HepG2 (cell line): ENCODE results near the gene PDZD2. TPM values are rescaled to one million over a fixed set of nuclear protein-coding genes. Genes with fewer than 3 reads are reported as not detected.

ENCODE experiments used
- CREM ChIP-seq, 2 experiments: sonication (generic) in 1 of 2; formaldehyde crosslinking in 1 of 2; IDR thresholded peaks; 2 replicates each; pipeline versions ENCODE4 v1.4.0 to v1.6.1; 2016 to 2020; ENCODE audit warnings: antibody characterized with exemption in 1 of 2, mild to moderate bottlenecking in 1 of 2, missing genetic modification reagents in 1 of 2
- NR2F6 ChIP-seq, 2 experiments: IDR thresholded peaks; 2 replicates each; pipeline ENCODE4 v1.6.1; 2016; ENCODE audit warnings: antibody characterized with exemption in 1 of 2, mild to moderate bottlenecking in 1 of 2
- ZNF260 ChIP-seq: sonication (generic); formaldehyde crosslinking; IDR thresholded peaks from 2 replicates; pipeline ENCODE4 v1.4.0; 2020; ENCODE audit warnings: missing genetic modification reagents, low read depth, mild to moderate bottlenecking, borderline replicate concordance
- ZNF556 ChIP-seq: sonication (generic); formaldehyde crosslinking; IDR thresholded peaks from 2 replicates; pipeline ENCODE4 v1.4.0; 2020; ENCODE audit warnings: mild to moderate bottlenecking, missing genetic modification reagents, borderline replicate concordance
- polyA plus RNA-seq, 8 experiments: library from polyadenylated mRNA; depleted of rRNA in 3 of 8; stranded (reverse) in 7 of 8; unstranded in 1 of 8; fragments of >200 nt; fragmentation: Illumina TruSeq in 4 of 8; extraction: Trizol in 4 of 8; gene quantifications; 2 replicates each; pipeline versions ENCODE4 v1.2.1 to v1.2.3, GENCODE V29; 2011 to 2016; ENCODE audit warnings: low read depth in 4 of 8, missing spikeins in 1 of 8, mixed read lengths in 1 of 8; ENCODE audit not compliant: insufficient read depth in 1 of 8
- total RNA-seq, 5 experiments: library from RNA; depleted of rRNA; stranded (reverse); fragments of >200 nt; fragmentation: Illumina TruSeq; extraction: Trizol; gene quantifications; 2 replicates each; pipeline ENCODE4 v1.2.3, GENCODE V29; 2016; ENCODE audit warnings: low read depth in 1 of 5
- TF ChIP-seq, protein P1 (sequence below): sonication (generic); formaldehyde crosslinking; IDR thresholded peaks from 2 replicates; pipeline ENCODE4 v1.5.0; 2020; ENCODE audit warnings: mild to moderate bottlenecking, missing genetic modification reagents, borderline replicate concordance
- TF ChIP-seq, protein P2 (sequence below): sonication (generic); formaldehyde crosslinking; IDR thresholded peaks from 2 replicates; pipeline ENCODE4 v1.5.1; 2020; ENCODE audit warnings: missing genetic modification reagents, mild to moderate bottlenecking, borderline replicate concordance
- TF ChIP-seq, protein P3 (sequence below): sonication (generic); formaldehyde crosslinking; IDR thresholded peaks from 2 replicates; pipeline ENCODE4 v1.5.0; 2020; ENCODE audit warnings: missing genetic modification reagents
- TF ChIP-seq, protein P4 (sequence below): sonication (generic); formaldehyde crosslinking; IDR thresholded peaks from 2 replicates; pipeline ENCODE4 v1.8.1; 2023; ENCODE audit warnings: mild to moderate bottlenecking, missing genetic modification reagents
- TF ChIP-seq, protein P5 (sequence below): sonication (generic); formaldehyde crosslinking; IDR thresholded peaks from 2 replicates; pipeline ENCODE4 v1.5.0; 2020; ENCODE audit warnings: mild to moderate bottlenecking, missing genetic modification reagents
- TF ChIP-seq, protein P6 (sequence below): sonication (generic); formaldehyde crosslinking; IDR thresholded peaks from 2 replicates; pipeline ENCODE4 v1.9.0; 2021; ENCODE audit warnings: missing genetic modification reagents, mild to moderate bottlenecking, borderline replicate concordance

The PDZD2 gene
- total and polyA plus RNA-seq, 2 of the 13 experiments (the other 11 are each of a cell fraction or from before 2014, with no cell fraction given), result 0.04 TPM; not detected in 1

DNA sequence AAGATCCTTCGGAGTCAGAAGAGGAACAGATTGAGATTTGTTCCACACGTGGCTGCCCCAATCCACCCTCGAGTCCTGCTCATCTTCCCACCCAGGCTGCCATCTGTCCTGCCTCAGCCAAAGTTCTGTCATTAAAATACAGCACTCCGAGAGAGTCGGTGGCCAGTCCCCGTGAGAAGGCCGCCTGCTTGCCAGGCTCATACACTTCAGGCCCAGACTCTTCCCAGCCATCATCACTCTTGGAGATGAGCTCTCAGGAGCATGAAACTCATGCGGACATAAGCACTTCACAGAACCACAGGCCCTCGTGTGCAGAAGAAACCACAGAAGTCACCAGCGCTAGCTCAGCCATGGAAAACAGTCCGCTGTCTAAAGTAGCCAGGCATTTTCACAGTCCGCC lies 449.3 kb downstream of the PDZD2 start (continued):
- TF ChIP-seq, protein P1, sequence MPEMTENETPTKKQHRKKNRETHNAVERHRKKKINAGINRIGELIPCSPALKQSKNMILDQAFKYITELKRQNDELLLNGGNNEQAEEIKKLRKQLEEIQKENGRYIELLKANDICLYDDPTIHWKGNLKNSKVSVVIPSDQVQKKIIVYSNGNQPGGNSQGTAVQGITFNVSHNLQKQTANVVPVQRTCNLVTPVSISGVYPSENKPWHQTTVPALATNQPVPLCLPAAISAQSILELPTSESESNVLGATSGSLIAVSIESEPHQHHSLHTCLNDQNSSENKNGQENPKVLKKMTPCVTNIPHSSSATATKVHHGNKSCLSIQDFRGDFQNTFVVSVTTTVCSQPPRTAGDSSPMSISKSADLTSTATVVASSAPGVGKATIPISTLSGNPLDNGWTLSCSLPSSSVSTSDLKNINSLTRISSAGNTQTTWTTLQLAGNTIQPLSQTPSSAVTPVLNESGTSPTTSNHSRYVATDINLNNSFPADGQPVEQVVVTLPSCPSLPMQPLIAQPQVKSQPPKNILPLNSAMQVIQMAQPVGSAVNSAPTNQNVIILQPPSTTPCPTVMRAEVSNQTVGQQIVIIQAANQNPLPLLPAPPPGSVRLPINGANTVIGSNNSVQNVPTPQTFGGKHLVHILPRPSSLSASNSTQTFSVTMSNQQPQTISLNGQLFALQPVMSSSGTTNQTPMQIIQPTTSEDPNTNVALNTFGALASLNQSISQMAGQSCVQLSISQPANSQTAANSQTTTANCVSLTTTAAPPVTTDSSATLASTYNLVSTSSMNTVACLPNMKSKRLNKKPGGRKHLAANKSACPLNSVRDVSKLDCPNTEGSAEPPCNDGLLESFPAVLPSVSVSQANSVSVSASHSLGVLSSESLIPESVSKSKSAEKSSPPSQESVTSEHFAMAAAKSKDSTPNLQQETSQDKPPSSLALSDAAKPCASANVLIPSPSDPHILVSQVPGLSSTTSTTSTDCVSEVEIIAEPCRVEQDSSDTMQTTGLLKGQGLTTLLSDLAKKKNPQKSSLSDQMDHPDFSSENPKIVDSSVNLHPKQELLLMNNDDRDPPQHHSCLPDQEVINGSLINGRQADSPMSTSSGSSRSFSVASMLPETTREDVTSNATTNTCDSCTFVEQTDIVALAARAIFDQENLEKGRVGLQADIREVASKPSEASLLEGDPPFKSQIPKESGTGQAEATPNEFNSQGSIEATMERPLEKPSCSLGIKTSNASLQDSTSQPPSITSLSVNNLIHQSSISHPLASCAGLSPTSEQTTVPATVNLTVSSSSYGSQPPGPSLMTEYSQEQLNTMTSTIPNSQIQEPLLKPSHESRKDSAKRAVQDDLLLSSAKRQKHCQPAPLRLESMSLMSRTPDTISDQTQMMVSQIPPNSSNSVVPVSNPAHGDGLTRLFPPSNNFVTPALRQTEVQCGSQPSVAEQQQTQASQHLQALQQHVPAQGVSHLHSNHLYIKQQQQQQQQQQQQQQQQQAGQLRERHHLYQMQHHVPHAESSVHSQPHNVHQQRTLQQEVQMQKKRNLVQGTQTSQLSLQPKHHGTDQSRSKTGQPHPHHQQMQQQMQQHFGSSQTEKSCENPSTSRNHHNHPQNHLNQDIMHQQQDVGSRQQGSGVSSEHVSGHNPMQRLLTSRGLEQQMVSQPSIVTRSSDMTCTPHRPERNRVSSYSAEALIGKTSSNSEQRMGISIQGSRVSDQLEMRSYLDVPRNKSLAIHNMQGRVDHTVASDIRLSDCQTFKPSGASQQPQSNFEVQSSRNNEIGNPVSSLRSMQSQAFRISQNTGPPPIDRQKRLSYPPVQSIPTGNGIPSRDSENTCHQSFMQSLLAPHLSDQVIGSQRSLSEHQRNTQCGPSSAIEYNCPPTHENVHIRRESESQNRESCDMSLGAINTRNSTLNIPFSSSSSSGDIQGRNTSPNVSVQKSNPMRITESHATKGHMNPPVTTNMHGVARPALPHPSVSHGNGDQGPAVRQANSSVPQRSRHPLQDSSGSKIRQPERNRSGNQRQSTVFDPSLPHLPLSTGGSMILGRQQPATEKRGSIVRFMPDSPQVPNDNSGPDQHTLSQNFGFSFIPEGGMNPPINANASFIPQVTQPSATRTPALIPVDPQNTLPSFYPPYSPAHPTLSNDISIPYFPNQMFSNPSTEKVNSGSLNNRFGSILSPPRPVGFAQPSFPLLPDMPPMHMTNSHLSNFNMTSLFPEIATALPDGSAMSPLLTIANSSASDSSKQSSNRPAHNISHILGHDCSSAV, result no peak
- TF ChIP-seq, protein P2, sequence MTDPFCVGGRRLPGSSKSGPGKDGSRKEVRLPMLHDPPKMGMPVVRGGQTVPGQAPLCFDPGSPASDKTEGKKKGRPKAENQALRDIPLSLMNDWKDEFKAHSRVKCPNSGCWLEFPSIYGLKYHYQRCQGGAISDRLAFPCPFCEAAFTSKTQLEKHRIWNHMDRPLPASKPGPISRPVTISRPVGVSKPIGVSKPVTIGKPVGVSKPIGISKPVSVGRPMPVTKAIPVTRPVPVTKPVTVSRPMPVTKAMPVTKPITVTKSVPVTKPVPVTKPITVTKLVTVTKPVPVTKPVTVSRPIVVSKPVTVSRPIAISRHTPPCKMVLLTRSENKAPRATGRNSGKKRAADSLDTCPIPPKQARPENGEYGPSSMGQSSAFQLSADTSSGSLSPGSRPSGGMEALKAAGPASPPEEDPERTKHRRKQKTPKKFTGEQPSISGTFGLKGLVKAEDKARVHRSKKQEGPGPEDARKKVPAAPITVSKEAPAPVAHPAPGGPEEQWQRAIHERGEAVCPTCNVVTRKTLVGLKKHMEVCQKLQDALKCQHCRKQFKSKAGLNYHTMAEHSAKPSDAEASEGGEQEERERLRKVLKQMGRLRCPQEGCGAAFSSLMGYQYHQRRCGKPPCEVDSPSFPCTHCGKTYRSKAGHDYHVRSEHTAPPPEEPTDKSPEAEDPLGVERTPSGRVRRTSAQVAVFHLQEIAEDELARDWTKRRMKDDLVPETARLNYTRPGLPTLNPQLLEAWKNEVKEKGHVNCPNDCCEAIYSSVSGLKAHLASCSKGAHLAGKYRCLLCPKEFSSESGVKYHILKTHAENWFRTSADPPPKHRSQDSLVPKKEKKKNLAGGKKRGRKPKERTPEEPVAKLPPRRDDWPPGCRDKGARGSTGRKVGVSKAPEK, result no peak
- TF ChIP-seq, protein P3, sequence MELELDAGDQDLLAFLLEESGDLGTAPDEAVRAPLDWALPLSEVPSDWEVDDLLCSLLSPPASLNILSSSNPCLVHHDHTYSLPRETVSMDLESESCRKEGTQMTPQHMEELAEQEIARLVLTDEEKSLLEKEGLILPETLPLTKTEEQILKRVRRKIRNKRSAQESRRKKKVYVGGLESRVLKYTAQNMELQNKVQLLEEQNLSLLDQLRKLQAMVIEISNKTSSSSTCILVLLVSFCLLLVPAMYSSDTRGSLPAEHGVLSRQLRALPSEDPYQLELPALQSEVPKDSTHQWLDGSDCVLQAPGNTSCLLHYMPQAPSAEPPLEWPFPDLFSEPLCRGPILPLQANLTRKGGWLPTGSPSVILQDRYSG (CRISPR knock-in tag), result no peak
- TF ChIP-seq, protein P4, sequence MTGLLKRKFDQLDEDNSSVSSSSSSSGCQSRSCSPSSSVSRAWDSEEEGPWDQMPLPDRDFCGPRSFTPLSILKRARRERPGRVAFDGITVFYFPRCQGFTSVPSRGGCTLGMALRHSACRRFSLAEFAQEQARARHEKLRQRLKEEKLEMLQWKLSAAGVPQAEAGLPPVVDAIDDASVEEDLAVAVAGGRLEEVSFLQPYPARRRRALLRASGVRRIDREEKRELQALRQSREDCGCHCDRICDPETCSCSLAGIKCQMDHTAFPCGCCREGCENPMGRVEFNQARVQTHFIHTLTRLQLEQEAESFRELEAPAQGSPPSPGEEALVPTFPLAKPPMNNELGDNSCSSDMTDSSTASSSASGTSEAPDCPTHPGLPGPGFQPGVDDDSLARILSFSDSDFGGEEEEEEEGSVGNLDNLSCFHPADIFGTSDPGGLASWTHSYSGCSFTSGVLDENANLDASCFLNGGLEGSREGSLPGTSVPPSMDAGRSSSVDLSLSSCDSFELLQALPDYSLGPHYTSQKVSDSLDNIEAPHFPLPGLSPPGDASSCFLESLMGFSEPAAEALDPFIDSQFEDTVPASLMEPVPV, result no peak
- TF ChIP-seq, protein P5, sequence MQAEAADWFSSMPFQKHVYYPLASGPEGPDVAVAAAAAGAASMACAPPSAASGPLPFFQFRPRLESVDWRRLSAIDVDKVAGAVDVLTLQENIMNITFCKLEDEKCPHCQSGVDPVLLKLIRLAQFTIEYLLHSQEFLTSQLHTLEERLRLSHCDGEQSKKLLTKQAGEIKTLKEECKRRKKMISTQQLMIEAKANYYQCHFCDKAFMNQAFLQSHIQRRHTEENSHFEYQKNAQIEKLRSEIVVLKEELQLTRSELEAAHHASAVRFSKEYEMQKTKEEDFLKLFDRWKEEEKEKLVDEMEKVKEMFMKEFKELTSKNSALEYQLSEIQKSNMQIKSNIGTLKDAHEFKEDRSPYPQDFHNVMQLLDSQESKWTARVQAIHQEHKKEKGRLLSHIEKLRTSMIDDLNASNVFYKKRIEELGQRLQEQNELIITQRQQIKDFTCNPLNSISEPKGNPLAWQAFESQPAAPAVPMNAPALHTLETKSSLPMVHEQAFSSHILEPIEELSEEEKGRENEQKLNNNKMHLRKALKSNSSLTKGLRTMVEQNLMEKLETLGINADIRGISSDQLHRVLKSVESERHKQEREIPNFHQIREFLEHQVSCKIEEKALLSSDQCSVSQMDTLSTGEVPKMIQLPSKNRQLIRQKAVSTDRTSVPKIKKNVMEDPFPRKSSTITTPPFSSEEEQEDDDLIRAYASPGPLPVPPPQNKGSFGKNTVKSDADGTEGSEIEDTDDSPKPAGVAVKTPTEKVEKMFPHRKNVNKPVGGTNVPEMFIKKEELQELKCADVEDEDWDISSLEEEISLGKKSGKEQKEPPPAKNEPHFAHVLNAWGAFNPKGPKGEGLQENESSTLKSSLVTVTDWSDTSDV (CRISPR knock-in tag), result no peak
- TF ChIP-seq ZNF556 (CRISPR knock-in tag) (no peak), NR2F6 (IDR thresholded peaks at IDR 0.05) (no peak), NR2F6 (CRISPR knock-in tag; IDR thresholded peaks at IDR 0.05) (no peak), ZNF260 (no peak), CREM (IDR thresholded peaks at IDR 0.05) (no peak), CREM (CRISPR knock-in tag; IDR thresholded peaks at IDR 0.05) (no peak)
- TF ChIP-seq, protein P6, sequence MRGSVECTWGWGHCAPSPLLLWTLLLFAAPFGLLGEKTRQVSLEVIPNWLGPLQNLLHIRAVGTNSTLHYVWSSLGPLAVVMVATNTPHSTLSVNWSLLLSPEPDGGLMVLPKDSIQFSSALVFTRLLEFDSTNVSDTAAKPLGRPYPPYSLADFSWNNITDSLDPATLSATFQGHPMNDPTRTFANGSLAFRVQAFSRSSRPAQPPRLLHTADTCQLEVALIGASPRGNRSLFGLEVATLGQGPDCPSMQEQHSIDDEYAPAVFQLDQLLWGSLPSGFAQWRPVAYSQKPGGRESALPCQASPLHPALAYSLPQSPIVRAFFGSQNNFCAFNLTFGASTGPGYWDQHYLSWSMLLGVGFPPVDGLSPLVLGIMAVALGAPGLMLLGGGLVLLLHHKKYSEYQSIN, result no peak
